HG02759 (cell line): Measurements from ENCODE around the gene CLDN19.
A peak's percentile ranks its signal among the peaks of the same experiment; 100 is the strongest.

Experiments used
- ATAC-seq: cut with Tn5 transposase; IDR thresholded peaks from one replicate; pipeline ENCODE4 v1.9.1; 2021; ENCODE audit warnings: mild to moderate bottlenecking, moderate library complexity; ENCODE audit not compliant: unreplicated experiment

CLDN19 gene, protein sequence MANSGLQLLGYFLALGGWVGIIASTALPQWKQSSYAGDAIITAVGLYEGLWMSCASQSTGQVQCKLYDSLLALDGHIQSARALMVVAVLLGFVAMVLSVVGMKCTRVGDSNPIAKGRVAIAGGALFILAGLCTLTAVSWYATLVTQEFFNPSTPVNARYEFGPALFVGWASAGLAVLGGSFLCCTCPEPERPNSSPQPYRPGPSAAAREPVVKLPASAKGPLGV

DNA sequence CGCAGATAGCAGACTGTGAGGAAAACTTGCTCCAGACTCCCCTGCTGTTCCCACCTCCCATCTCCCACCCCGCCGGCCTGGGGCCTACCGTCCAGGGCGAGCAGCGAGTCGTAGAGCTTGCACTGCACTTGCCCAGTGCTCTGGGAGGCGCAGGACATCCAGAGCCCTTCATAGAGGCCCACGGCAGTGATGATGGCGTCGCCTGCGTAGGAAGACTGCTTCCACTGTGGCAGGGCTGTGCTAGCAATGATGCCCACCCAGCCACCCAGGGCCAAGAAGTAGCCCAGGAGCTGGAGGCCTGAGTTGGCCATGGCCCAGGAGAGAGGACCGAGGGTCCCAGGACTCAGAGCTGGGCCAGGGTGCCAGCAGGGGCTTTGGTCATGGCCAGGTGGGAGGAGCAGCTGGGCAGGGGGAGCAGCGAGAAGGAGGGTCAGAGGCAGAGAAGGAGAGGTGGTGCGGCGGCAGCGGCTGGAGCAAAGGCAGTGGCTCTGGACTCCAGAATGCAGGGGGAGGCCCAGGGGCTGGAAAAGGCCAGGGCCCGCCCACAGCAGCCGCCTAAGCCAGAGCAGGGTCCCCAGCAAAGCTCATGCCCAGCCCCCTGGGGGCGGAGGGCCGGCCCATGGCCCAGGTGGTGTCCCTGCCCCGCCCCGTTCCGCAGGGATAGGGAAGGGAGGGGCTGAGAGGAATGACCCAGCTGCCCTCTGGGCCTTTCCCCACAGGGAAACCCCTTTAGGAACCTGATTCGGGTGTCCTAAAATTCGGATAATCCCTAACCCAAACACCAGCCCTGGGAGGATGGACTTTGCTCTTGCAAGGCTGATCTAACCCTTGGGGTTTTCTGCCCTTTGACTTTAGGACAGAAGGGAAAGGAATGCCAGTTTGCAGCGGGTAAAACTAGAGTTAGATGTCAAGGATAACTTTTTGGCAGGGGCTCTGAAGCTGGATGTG, at the start of gene CLDN19:
Gene CLDN19, minus strand, starts transcription at position 484 of the 948 bp plus-strand sequence. Its CDS starts 173 bp downstream, at position 311.
- ATAC-seq = no peak

DNA sequence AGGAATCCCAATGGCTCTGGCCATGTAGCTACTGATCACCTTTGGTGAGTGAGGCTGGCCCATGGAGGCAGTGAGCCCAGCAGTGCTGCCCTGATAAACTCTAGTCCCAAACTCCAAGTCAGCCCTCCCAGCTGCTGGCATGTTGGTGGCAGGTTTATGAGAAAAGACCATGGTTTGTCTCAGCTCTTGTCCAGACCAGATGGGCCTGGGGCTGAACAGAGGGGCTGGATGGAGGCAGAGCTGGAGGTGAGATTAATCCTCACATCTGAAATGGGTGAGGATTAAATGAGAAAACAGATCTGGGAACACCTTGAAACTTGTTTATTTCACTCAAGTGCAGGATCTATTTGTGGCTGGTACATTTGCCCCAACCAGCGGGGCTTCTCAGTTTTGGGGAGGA, 48.0 kb upstream of the CLDN19 start:
- no peak for ATAC-seq

DNA sequence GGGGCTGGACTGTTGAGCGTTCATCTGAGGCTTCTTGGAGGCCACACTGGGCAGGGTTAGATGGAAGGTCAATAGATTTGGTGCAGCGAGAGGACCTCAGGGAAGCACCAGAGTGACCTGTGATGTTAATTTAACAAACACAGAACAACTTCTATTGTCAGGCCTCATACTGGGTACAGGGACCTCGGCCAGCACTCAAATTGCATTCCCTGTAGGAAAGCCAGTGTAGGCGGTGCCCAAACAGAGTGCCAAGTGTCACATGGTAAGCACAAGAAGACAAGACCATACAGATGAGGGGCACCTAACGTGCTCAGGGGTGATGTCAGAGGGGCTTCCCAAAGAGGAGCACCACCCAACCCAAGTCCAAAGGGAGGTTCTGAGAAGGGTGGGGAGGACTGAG, 46.1 kb upstream of the CLDN19 start:
- no peak for ATAC-seq

DNA sequence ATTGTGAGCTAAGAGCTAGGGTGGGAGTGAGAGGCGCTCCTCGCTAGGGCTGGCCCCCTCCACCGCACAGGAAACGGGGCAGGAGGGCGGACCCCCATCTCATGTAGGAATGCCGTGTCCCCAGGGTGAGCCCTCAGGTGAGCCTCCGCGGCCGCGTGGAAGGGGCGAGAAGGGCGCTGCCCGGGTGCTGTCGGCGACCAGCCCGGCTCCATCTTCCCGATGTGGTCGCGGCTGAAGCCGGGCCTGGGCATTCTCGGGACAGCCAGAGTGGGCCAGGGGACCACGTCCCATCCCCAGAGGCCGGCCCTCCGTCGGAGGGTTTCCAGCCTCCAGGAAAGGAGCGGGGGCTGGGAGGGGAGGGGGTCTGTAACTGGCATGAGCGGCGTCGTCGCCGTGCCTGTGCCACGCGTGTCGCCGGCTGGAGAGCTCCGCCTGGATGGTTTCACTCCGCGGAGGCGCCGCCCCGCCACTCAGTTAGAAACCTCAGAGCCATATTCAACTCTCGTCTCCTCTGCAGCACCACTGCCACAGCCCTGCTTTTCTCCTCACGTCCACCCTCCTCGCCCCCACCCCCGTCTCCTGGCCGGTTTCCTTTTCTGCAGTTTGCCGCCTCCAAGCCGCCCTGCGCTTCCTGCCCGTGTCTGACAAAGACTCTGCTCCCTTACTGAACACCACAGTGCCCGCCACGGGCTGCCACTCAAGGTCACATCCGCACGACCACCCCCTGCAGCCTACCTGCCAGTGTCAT, 45.1 kb upstream of the CLDN19 start, which contains the start of gene TMEM269:
Gene TMEM269, plus strand, starts transcription at position 46 of the 748 bp plus-strand sequence. CDS start 4,903 bp downstream, outside the sequence.
- ATAC-seq = no peak

DNA sequence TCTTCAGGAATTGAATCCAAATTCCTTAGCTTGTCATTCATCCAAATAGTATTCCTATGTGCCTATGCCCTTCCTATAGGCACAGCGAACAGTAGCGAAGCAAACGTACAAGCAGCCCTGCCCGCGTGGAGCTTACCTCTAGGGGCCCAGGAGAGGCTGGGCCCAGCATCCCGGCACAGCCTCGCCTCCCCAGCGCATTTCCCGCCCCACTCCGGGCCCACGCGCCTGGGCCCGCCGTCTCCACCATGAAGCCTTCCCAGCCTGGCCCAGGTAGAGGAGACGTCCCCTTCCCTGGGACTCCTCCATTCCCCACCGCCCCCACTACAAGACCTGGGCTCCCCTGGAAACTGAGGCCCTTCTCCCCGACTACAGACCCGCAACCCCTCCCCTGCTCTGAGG, 44.5 kb upstream of the CLDN19 start:
- no peak for ATAC-seq

DNA sequence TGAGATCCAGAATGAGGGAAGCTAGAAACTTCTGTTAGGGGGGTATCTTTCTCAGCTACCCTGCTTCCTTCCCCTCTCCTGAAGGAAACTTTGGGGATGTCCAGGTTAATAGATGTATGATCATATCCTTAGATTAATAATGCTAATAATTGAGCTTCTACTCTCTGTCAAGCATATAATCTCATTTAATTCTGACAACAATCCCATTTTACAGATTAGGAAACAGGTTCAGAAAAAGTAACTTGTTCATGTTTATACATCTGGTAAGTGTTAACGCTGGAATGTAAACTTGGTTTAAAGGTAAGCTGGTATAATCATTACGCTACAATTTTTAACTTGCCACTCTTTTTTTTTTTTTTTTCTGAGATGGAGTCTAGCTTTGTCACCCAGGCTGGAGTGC, 43.1 kb upstream of the CLDN19 start:
- no peak for ATAC-seq

DNA sequence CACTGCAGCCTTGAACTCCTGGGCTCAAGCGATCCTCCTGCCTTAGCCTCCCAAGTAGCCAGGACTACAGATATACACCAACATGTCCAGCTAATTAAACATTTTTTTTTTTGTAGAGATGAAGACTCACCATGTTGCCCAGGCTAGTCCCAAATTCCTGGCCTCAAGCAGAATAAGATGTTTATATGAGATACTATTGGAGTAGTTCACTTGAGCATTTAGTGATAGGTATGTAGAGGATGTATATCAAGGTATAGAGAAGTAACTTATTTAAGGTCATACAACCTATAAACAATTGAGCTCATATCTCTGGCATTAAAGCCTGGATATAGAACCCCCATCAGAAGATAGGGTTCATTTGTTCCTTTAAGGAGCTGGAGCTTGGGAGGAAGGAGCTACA, 40.1 kb upstream of the CLDN19 start:
- ATAC-seq = no peak

DNA sequence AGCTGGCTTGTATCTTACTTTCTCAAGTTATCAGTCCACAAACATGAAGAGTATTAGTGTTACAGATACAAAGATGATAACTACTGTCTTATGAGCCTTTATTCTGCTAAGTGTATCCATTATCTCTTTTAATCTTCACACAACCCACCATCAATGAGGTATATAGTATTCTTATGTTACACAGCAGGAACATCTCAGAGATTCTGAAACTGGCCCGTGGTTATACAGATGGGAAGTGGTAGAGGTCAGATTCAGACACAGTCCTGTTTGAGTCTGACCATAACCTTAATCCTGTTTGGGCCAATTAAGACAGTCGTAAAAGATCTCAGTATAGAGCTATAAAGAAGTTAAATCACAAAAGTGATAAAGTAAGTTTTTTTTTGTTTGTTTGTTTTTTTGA, 39.7 kb upstream of the CLDN19 start:
- no peak for ATAC-seq

DNA sequence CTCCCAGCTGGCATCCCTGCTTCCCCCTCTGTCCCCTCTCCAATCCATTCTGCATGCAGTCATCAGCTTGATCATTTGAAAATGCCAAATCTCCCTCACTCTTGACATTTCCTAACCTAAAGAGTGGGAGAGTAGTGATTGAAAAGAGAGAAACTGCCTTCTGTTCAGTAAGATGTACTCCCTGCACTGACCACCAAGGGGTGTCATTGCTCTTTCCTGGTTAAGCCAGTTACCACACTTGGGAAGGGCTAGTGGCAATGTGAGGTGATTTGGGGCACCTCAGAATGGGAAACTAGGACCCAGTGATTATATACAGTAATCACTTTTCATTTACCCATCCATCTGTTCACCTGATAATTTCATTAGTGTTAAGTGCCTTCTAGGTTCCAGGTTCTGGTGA, 37.8 kb upstream of the CLDN19 start:
- ATAC-seq = no peak

DNA sequence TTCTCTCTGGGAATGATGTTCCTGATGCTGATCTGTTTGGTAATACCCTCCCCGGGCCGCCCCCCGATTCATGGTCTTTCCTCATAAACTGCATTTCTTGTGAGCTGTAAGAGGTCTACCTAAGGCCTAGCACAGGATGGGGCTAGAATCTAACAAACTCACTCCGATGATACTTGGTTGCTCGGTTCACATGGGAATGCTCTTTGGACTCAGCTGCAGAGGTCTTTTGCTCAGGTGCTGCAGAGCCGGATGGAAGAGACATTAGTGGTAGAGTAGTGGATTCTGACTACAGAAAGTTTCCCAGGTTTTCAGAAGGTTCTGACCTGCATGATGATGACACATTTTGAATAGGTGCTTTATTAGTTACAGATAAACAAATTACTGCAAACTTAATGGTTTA, 36.5 kb upstream of the CLDN19 start:
- no peak for ATAC-seq

DNA sequence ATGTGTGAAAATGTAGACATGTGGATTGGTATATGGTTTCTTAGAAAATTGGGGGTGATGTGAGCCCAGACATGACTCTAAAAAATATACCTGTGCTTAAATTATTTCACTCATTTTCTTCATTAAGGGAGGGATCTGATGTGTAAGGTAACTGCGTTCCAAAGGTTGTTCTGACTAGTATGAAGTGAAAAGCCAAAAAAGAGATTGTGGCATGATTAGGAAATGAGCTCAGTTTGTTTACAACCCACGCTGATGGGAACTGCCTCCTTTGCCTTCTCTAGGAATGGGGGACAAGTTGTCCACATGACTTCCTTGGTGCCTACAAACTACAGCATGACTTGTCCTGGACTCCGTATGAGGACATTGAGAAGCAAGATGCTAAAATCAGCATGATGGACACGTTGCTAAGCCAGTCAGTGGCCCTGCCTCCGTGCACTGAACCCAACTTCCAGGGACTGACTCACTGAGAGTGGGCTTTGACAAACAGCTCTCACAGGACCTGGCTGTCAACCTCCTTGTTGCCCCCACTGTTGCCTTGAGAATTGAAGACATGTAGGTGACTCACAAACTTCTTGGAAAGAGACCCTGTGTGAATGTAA, 35.0 kb upstream of the CLDN19 start:
- ATAC-seq = no peak

DNA sequence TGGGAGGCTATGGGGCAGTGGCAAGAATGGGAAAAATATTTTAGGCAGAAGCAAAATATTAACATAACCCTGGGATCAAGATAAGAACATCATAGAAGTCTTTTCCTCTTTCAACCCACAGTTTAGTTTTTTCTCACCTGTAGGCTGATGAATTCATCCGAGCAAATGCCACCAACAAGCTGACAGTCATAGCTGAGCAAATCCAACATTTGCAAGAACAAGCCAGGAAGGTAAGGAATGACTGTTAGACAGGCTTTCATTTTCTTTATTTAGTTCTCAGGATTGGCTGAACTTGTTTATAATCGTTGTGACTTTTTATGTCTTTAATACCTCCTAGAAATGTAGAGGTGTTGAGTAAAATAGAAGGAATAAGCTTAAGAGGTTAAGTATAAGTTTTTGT, 33.4 kb upstream of the CLDN19 start:
- no peak for ATAC-seq

DNA sequence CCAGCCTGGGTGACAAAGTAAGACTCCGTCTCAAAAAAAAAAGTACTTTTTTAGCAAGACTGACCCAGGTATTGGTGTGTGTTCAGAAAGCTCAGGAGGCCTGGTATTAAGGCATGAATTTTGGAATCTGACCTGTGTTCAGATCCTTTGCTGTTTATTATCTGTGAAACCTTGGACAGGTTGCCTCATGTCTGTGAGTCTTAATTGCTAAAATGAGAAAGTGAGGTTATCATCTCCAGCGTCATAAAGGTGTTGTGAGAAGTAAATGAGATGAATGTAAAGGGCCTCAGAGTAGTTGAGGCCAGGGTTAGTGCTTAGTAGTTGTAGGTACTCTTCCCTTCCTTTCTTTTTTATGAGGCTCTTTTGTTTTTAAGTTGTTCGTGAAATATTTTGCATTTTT, 29.8 kb upstream of the CLDN19 start:
- ATAC-seq = no peak

DNA sequence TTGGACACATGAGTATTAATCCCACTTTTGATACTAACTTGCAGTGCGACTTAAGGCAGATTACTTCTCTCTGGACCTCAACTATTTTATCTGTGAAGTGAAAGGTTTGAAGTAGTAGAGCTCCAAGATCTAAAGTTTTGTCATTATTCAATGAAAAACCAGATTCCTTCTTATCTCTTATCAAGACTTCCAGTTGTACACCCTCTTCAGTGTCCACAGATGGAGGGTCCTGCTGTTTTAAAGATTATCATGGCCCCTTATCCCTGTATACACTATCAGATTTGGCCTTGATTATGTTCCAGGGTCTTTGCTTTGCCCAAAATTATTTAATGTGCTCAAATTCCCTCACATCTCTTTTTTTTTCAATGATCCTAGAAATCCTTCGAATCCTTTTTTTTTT, 28.1 kb upstream of the CLDN19 start:
- ATAC-seq = no peak

DNA sequence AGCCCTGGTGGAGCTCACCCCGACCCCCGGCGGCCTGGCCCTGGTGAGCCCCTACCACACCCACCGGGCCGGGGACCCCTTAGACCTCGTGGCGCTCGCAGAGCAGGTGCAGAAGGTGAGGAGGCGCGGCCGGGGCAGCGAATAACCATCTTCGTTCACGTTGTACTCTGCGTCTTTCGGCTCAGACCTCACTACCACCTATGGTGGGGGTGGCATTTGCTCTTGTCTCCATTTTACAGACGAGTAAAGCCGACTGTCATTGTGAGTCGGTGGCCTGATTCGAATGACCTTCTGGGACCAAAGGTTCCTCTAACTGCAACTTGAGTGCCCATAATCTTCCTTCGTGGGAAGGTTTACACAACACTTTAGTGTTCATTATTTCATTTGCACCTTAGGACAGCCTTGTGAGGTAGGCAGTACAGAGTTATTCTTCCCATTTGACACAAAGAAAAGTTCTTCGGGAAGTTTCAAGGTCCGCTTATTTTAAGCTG, 27.5 kb upstream of the CLDN19 start:
- peak; percentile 10 for ATAC-seq

DNA sequence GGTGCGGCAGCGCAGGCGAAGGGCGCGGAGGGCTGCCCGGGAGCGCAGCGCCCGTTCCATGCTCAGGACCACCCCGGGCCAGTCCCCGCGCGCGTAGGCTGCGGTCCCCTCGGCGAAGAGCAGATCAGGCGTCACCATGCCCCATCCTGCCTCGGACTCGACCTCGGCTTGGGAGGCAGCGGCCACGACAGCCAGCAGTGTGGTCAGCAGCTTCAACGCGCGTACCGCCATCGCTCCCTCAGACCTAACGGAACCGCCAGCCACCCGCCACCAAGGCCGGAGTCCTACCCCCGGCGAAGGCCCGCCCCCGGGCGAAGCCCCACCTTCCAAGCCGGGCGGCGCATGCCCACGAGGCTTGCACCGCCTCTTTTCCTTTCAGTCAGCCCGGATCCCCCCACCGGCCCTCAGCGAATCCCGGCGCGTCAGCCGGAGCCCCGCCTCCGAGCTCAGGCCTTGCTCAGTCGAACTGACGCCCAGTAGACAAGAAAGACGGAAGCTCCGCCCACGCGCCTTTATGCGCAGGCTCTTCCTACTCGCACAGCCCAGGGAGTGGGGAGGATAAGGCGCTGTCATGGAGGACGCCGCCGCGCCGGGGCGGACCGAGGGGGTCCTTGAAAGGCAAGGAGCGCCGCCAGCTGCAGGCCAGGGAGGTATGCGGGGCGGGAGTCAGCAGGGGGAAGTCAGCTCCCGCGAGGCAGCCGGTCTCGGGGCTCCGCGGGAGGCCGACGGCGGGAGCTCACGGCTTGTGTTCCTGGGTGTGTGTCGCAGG, 26.9 kb upstream of the CLDN19 start, which contains the start of the genes C1orf50 and P3H1:
Gene C1orf50, plus strand, starts transcription at position 509 of the 769 bp plus-strand sequence. Its CDS starts 63 bp downstream, at position 572.
Gene P3H1, minus strand, starts transcription at position 288 of the 769 bp plus-strand sequence. Its CDS starts 57 bp downstream, at position 231.
- peak; percentile 91 for ATAC-seq

DNA sequence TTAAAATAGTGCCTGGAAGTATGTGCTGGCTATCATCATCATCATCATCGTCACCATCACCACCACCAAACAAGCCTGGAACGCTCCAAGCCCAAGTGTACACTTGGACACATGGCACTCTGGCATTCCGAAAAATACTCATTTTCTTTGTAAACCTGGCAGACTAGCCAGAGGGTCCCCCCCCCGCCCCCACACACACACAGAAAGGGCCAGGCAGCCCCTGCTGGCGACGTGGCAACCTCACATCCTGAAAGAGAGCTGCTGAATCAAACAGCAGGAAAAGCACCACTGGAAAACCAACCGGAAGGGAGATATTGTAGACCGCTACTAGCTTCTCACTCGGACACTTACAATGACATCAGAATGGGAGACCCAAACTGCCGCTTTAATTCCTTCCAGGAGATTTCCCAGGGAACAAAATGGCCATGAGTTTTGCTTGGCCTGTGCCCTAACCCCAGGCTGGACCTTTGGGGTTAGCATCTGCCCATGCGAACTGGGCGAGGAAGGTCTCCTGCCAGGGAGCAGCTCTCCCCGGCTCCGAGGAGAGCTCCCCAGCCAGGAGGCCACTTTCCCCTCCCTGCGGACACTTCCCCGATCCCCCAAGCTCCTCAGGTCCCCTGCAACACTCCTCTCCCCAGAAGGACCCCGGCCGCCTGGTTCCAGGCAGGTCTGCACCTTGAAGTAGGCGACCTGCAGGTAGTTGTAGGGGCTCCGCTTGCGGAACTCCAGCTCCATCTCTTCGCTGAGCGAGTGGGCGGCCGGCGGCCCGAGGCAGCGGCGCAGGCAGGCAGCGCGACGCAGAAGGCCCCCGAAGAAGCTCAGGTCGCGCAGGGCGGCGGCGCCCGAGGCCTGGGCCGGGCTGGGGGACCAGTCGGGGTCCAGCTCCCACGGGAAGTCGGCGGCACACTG, 26.1 kb upstream of the CLDN19 start:
- ATAC-seq = peak; percentile 21

DNA sequence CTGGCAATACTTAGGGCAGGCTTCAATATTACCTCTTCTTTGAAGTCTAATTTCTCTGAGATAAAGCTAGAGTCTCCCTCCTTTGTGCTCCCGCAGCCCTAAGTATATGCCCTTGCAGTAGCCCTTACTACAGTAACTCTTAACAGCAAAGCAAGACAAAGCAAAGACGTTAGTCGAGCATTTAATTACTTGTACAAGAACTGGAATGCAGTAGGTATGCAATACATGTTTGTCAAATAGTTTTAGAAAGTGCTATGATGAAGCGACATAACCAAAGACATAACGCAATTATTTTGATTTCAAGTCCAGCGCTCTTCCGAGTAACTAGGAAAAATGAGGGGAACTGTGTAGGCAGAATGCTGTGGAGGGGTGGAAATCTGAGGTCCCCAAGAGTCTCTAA, 25.2 kb upstream of the CLDN19 start:
- ATAC-seq = no peak

DNA sequence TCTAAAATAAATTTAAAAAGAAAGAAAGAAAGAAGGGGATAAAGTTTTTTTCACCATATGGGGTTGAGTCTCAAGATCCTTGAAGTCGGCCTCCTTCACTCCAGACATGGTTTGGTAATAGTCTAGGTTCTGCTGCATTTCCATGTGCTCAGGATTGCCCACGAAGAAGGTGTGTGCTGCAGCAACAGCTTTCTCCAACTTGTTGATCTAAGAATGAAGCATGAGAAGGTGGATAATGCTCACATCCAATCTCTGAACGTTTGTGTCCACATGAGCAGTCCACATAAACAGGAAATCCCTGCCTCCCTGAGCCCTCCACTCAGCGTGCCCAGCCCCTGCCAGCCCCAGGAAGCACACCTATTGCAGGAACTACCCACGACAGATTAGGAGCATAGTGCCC, 22.2 kb upstream of the CLDN19 start:
- no peak for ATAC-seq
